ENCODE measurements around the gene RNU7-1. TPM values are rescaled to one million over a fixed set of nuclear protein-coding genes. Genes with fewer than 3 reads are reported as not detected.

RNU7-1 gene
- total and polyA plus RNA-seq, 9 of the 15 experiments (the other 6 are each of a cell fraction or from before 2014, with no cell fraction given), result not detected

DNA sequence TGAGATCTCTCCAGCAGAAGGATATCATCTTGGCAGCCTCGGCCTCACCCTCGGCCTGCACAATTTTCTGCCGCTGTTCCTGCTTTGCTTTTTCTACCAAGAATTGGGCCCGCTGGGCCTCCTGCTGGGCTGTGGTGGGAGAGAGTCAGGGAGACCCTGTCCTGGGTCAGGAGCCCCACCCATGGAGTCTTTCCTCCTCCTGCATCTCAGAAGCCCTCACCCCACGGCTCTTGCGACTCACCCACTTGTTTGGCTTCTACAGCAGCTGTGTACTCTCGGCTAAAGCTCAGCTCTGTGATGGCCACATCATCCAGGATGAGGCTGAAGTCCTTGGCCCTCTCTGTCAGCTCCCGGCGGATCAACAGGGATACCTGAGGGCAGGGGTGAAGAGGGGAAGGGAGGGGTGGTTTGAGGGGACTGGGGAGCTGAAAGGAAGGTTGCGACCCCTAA, 24.1 kb downstream of the RNU7-1 start:
- DNase-seq (ENCODE audit: extremely low read depth in 1 of 4, low spot score in 3 of 4) (no peak), ATAC-seq (no peak), FAIRE-seq (no peak)
- H3K27ac ChIP-seq (ENCODE audit: extremely low read depth, low read depth, low read length), result peak overlapping the region; percentile 99; the same call in 2 of the 3 replicates
- H3K9ac ChIP-seq (ENCODE audit: insufficient read depth in 1 of 2, low read depth in 2 of 2, low read length in 2 of 2), result peak overlapping the region; percentile 79 to 99; a peak in 3 of 4 replicates
- no peaks in the 10 kb centered on the region for H3K9me3 ChIP-seq (replicated peaks; ENCODE audit: control insufficient read depth, insufficient read depth, low read depth, low read length)
- POLR2A ChIA-PET, result interaction anchor here (0.8 to 3.0 kb wide), 3 partner anchors 21 to 71 kb away, joined by 3 to 10 read pairs (median 5); partner anchors contain the start of genes C12orf57 and RNU7-1
- H3K27me3 ChIP-seq (ENCODE audit: control insufficient read depth in 2 of 2, insufficient read depth in 2 of 2, low read length in 2 of 2), result no peaks in the 10 kb centered on the region
- no peaks in the 10 kb centered on the region for H3K9me1 ChIP-seq (ENCODE audit: control insufficient read depth, insufficient read depth, low read length)
- WGBS (ENCODE audit: insufficient coverage, low coverage, missing lambda C conversion rate), result 90% methylated on average over 7 of the region's 10 CpGs
- BruUV-seq (replicated peaks), result no TSS peak
- H3K4me2 ChIP-seq (ENCODE audit: insufficient read depth, low read length), result no peak overlapping the region
- no peak overlapping the region for H3K4me3 ChIP-seq
- in situ Hi-C loops (cut with MboI) (no loop called here), intact Hi-C loops (cut with micrococcal nuclease) (loop anchor here (10.0 kb wide), 1 partner anchor 217 kb away; the partner anchor contains the start of gene PEX5)
- CTCF ChIA-PET (ENCODE audit: low intra/inter-chr PET ratio), result no interaction called here
- H4K20me1 ChIP-seq (replicated peaks; ENCODE audit: control insufficient read depth, insufficient read depth, low read length), result no peaks in the 10 kb centered on the region
- H2AFZ ChIP-seq (ENCODE audit: low read depth, low read length), result no peak overlapping the region
- peaks cover 40 to 47% of the 10 kb centered on the region in 2 experiments for H3K4me1 ChIP-seq (replicated peaks in 1 of 2; ENCODE audit: control insufficient read depth in 2 of 2, insufficient read depth in 2 of 2, low read length in 2 of 2)
- peaks cover 57% of the 10 kb centered on the region for H3K79me2 ChIP-seq (ENCODE audit: control insufficient read depth, insufficient read depth, low read length)
- TF ChIP-seq NUFIP1 (IDR thresholded peaks at IDR 0.05; ENCODE audit: partially characterized antibody), result no peak
- no peak for TF ChIP-seq ARID2 (IDR thresholded peaks at IDR 0.05)
- TF ChIP-seq RBFOX2 (IDR thresholded peaks at IDR 0.05; ENCODE audit: low read depth, low read length), result 0 out of 2 replicates have a peak, but pooled peaks have one; percentile 30
- no peak for TF ChIP-seq ZNF277 (CRISPR knock-in tag; IDR thresholded peaks at IDR 0.05; ENCODE audit: borderline replicate concordance)
- TF ChIP-seq, protein P1, sequence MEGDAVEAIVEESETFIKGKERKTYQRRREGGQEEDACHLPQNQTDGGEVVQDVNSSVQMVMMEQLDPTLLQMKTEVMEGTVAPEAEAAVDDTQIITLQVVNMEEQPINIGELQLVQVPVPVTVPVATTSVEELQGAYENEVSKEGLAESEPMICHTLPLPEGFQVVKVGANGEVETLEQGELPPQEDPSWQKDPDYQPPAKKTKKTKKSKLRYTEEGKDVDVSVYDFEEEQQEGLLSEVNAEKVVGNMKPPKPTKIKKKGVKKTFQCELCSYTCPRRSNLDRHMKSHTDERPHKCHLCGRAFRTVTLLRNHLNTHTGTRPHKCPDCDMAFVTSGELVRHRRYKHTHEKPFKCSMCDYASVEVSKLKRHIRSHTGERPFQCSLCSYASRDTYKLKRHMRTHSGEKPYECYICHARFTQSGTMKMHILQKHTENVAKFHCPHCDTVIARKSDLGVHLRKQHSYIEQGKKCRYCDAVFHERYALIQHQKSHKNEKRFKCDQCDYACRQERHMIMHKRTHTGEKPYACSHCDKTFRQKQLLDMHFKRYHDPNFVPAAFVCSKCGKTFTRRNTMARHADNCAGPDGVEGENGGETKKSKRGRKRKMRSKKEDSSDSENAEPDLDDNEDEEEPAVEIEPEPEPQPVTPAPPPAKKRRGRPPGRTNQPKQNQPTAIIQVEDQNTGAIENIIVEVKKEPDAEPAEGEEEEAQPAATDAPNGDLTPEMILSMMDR (IDR thresholded peaks at IDR 0.05 in 2 of 3, conservative IDR thresholded peaks at IDR 0.05 in 1 of 3; ENCODE audit: insufficient read depth in 2 of 3, low read depth in 1 of 3, low read length in 3 of 3), result no peak
- peaks cover 58% of the 10 kb centered on the region for H3K36me3 ChIP-seq (ENCODE audit: control insufficient read depth, insufficient read depth, low read length)

All from K562 (cell line).